Measurements from ENCODE around the gene GNAI1. TPM values are rescaled to one million over a fixed set of nuclear protein-coding genes. Genes with fewer than 3 reads are reported as not detected.

GNAI1 gene
- total and polyA plus RNA-seq, 2 of the 13 experiments (the other 11 are each of a cell fraction or from before 2014, with no cell fraction given), result 3.5 to 5.7 TPM

DNA sequence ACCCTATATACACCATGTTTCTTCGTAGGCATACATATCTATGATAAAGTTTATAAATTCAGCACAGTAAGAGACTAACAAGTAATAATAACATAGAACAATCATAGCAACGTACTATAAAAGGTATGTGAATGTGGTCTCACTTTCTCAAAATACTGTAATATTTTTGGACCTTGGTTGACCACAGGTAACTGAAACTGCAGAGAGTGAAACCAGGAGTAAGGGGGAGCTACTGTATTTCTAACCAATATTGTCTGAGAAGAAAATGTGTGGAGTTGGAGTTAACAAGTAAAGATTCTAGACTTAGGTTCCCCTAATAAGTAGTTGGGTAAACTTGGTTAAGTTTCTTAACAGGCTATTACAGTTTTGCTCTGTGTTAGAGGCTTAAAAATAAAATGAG, 72.1 kb downstream of the GNAI1 start (continued):
- TF ChIP-seq, protein P1, sequence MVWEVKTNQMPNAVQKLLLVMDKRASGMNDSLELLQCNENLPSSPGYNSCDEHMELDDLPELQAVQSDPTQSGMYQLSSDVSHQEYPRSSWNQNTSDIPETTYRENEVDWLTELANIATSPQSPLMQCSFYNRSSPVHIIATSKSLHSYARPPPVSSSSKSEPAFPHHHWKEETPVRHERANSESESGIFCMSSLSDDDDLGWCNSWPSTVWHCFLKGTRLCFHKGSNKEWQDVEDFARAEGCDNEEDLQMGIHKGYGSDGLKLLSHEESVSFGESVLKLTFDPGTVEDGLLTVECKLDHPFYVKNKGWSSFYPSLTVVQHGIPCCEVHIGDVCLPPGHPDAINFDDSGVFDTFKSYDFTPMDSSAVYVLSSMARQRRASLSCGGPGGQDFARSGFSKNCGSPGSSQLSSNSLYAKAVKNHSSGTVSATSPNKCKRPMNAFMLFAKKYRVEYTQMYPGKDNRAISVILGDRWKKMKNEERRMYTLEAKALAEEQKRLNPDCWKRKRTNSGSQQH (CRISPR knock-in tag; IDR thresholded peaks at IDR 0.05; ENCODE audit: low read depth), result no peak
- peak; percentile 40; the same call in 1 of the 2 replicates for TF ChIP-seq STAG1 (CRISPR knock-in tag; IDR thresholded peaks at IDR 0.05)

DNA sequence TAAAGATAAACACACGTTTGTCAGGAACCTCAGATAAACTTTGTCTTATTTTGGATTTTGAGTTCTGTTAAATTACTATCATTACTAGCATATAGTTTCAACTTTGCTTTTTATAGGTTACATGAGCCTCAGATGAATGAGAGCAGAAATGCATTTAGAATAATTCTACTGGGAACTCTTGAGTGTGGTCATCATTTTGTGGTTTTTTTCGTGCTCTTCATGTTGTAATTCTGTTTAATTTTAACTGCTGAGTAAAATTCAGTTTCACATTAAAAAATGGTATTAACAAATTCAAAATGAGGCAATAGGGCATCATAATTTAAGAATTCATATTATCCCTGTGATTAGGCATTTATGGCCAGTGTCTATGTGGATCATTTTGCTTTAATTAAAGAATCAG, 72.9 kb downstream of the GNAI1 start:
- no peak overlapping the region for H2AFZ ChIP-seq (ENCODE audit: low read length)
- H3K27me3 ChIP-seq (ENCODE audit: control insufficient read depth in 1 of 2, insufficient read depth in 2 of 2, low read length in 2 of 2), result no peaks in the 10 kb centered on the region
- WGBS (ENCODE audit: low lambda C conversion rate), result 87% methylated on average over 2 of the region's 2 CpGs
- intact Hi-C loops (cut with micrococcal nuclease; ENCODE audit: unreplicated experiment) (no loop called here), in situ Hi-C loops (cut with HindIII; ENCODE audit: extremely low pct_ligation_motif_present, low pct_unique_long_range_greater_than_20kb) (no loop called here)
- no peak overlapping the region for H3K4me2 ChIP-seq (ENCODE audit: low read depth, low read length)
- H3K9ac ChIP-seq (ENCODE audit: insufficient read depth, low read depth, low read length), result no peak overlapping the region
- H3K9me3 ChIP-seq (ENCODE audit: low read length), result no peaks in the 10 kb centered on the region
- no peak overlapping the region for H3K27ac ChIP-seq (ENCODE audit: extremely low read length, insufficient read depth, low read length)
- no TSS peak for BruUV-seq (replicated peaks)
- ChIA-PET POLR2A (no interaction called here), CTCF (ENCODE audit: low intra/inter-chr PET ratio, low total read pairs) (no interaction called here)
- H4K20me1 ChIP-seq (ENCODE audit: insufficient read depth, low read length), result no peaks in the 10 kb centered on the region
- no peak for ATAC-seq
- peaks cover 42% of the 10 kb centered on the region for H3K4me1 ChIP-seq (ENCODE audit: insufficient read depth, low read length)
- FAIRE-seq, result no peak
- no peaks in the 10 kb centered on the region for H3K36me3 ChIP-seq (replicated peaks in 1 of 2; ENCODE audit: control insufficient read depth in 1 of 2, insufficient read depth in 2 of 2, low read length in 2 of 2)
- H3K4me3 ChIP-seq (replicated peaks in 1 of 3; ENCODE audit: insufficient read depth in 1 of 3, low read depth in 2 of 3, low read length in 3 of 3), result no peak overlapping the region
- no peaks in the 10 kb centered on the region for H3K79me2 ChIP-seq (ENCODE audit: insufficient read depth, low read length)
- no peak for DNase-seq (ENCODE audit: low spot score)
- TF ChIP-seq GATAD1 (CRISPR knock-in tag; IDR thresholded peaks at IDR 0.05), result no peak
- no peak for TF ChIP-seq HDAC1 (CRISPR knock-in tag; IDR thresholded peaks at IDR 0.05)
- TF ChIP-seq, protein P2, sequence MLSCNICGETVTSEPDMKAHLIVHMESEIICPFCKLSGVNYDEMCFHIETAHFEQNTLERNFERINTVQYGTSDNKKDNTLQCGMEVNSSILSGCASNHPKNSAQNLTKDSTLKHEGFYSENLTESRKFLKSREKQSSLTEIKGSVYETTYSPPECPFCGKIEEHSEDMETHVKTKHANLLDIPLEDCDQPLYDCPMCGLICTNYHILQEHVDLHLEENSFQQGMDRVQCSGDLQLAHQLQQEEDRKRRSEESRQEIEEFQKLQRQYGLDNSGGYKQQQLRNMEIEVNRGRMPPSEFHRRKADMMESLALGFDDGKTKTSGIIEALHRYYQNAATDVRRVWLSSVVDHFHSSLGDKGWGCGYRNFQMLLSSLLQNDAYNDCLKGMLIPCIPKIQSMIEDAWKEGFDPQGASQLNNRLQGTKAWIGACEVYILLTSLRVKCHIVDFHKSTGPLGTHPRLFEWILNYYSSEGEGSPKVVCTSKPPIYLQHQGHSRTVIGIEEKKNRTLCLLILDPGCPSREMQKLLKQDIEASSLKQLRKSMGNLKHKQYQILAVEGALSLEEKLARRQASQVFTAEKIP (CRISPR knock-in tag; IDR thresholded peaks at IDR 0.05; ENCODE audit: borderline replicate concordance), result no peak
- TF ChIP-seq ZNF7 (CRISPR knock-in tag; IDR thresholded peaks at IDR 0.05), result no peak
- no peak for TF ChIP-seq ZNF225 (CRISPR knock-in tag; IDR thresholded peaks at IDR 0.05)
- TF ChIP-seq HNRNPH1 (optimal IDR thresholded peaks at IDR 0.05; ENCODE audit: low read depth, low read length), result no peak
- no peak for TF ChIP-seq KIAA2018 (CRISPR knock-in tag; IDR thresholded peaks at IDR 0.05; ENCODE audit: borderline replicate concordance)
- TF ChIP-seq E2F2 (CRISPR knock-in tag; IDR thresholded peaks at IDR 0.05; ENCODE audit: borderline replicate concordance), result no peak
